NCI-H2107 (cell line): Measurements from ENCODE around the gene WDR37.
A peak's percentile ranks its signal among the peaks of the same experiment; 100 is the strongest.
"Not testable (repeated sequence)": the region's sequence is repeated elsewhere in the genome, so short reads cannot be mapped to it uniquely, and the experiment has no call there.

Source experiments
- DNase-seq: peaks from one replicate; lab custom pipeline; 2025; lab: John Stamatoyannopoulos, UW

The WDR37 gene

GRCh38 chr10:1107679-1108078 lies 51.5 kb downstream of the WDR37 start:
- DNase-seq: no peak

- peak; percentile 3 for DNase-seq
These were observed 53.8 kb downstream of the WDR37 start for GRCh38 chr10:1109795-1110673.

- no peak for DNase-seq
These were observed 54.5 kb downstream of the WDR37 start for GRCh38 chr10:1110674-1111119.

GRCh38 chr10:1114315-1114714 lies 58.1 kb downstream of the WDR37 start:
- DNase-seq: no peak

- no peak for DNase-seq
These were observed 58.8 kb downstream of the WDR37 start for GRCh38 chr10:1114719-1115606.

- no peak for DNase-seq
These were observed 59.4 kb downstream of the WDR37 start for GRCh38 chr10:1115607-1115955.

GRCh38 chr10:1116051-1116450 lies 59.9 kb downstream of the WDR37 start:
- DNase-seq: no peak

- DNase-seq: no peak
These were observed 60.6 kb downstream of the WDR37 start for GRCh38 chr10:1116696-1117280.

GRCh38 chr10:1117651-1118050 lies 61.5 kb downstream of the WDR37 start:
- no peak for DNase-seq

- DNase-seq: not testable (repeated sequence)
These were observed 62.1 kb downstream of the WDR37 start for GRCh38 chr10:1118318-1118717.

- no peak for DNase-seq
These were observed 62.8 kb downstream of the WDR37 start for GRCh38 chr10:1119027-1119426.

- no peak for DNase-seq
These were observed 63.3 kb downstream of the WDR37 start for GRCh38 chr10:1119501-1119900.

- no peak for DNase-seq
These were observed 64.1 kb downstream of the WDR37 start for GRCh38 chr10:1120306-1120705.

GRCh38 chr10:1120801-1121211 lies 64.6 kb downstream of the WDR37 start:
- DNase-seq: no peak

GRCh38 chr10:1121271-1121970 lies 65.2 kb downstream of the WDR37 start:
- DNase-seq: no peak

GRCh38 chr10:1122349-1122748 lies 66.2 kb downstream of the WDR37 start:
- no peak for DNase-seq

GRCh38 chr10:1123198-1123597 lies 67.0 kb downstream of the WDR37 start:
- no peak for DNase-seq

GRCh38 chr10:1123972-1124371 lies 67.8 kb downstream of the WDR37 start:
- DNase-seq: no peak

- DNase-seq: no peak
These were observed 68.6 kb downstream of the WDR37 start for GRCh38 chr10:1124796-1125195.

GRCh38 chr10:1126461-1126860 lies 70.3 kb downstream of the WDR37 start:
- no peak for DNase-seq

GRCh38 chr10:1127629-1128028 lies 71.4 kb downstream of the WDR37 start:
- no peak for DNase-seq

GRCh38 chr10:1128115-1128514 lies 71.9 kb downstream of the WDR37 start:
- no peak for DNase-seq
